Activated T-cell treated with anti-CD3 and anti-CD28 coated beads for 4 hours (primary cell): ENCODE results near the gene ZNF785.
A peak's percentile ranks its signal among the peaks of the same experiment; 100 is the strongest.
"Not testable (repeated sequence)": the region's sequence is repeated elsewhere in the genome, so short reads cannot be mapped to it uniquely, and the experiment has no call there.

Source experiments
- DNase-seq: peaks from one replicate; pipeline ENCODE4 v3.0.0-alpha.2; 2020

ZNF785 gene

DNA sequence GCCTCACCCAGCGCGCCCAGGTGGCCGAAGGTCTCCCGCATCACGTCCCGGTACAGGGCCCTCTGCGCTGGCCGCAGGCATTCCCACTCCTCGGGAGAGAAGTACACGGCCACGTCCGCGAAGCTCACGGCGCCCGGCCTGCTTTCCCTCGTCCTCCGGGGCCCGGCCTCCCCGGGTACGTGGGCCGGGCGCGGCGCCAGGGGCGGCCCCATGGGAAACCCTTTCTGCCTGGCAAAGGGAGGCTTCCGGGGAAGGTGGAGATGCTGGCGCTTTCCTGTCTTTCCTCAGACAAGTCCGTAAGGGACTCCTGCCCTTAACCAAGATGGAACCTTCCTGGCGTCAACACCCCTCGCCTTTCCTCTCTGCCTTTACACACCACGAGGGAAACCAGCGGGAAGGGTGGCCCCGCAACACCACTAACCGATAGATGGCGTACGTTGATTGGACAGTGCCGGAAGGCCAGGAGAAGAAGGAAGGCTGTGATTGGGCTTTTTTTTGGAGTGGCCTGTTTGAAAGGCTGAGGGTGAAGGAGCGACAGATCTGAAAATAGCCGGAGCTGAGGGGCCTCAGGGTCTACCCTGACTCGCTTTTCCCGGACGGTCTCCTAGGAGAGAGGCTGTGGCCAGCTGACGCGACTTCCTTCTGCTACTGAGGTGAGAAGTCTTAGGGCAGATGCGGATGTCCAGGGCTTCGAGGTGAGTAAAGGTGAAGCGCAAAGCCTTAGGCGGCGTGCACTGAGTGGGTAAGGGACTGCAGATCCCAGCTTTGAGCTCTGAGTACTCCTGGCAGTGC, at the start of gene ZNF785:
Gene ZNF785 (minus strand): TSS at position 298 of the 792 bp plus-strand sequence. CDS start 86 bp downstream, at position 212.
- peak; percentile 85 for DNase-seq

DNA sequence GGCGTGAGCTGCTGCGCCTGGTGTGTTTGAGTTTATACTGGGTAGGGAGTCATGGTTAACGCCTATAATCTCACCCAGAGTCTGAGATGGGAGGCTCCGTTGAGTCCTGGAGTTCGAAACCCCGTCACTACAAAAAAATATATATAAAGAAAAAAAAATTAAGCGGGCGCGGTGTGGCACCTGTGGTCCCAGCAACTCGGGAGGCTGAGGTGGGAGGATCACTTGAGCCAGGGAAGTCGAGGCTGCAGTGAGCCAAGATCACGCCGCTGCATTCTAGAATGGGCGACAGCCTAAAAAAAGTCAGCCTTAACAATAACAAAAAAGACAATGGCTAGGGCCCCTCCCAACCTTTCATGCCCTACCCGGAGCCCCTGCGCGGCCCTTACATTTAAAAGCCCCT, 48.0 kb upstream of the ZNF785 start:
- DNase-seq = no peak

DNA sequence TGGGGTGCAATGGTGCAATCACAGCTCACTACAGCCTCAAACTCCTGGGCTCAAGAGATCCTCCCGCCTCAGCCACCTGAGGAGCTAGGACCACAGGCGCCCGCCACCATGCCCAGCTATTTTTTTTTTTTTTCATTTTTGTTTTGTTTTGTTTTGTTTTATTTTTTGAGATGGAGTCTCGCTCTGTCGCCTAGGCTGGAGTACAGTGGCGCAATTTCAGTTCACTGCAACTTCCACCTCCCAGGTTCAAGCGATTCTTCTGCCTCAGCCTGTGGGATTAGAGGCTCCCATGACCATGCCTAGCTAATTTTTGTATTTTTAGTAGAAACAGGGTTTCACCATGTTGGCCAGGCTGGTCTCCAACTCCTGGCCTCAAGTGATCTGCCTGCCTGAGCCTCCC, 47.0 kb upstream of the ZNF785 start:
- not testable (repeated sequence) for DNase-seq

DNA sequence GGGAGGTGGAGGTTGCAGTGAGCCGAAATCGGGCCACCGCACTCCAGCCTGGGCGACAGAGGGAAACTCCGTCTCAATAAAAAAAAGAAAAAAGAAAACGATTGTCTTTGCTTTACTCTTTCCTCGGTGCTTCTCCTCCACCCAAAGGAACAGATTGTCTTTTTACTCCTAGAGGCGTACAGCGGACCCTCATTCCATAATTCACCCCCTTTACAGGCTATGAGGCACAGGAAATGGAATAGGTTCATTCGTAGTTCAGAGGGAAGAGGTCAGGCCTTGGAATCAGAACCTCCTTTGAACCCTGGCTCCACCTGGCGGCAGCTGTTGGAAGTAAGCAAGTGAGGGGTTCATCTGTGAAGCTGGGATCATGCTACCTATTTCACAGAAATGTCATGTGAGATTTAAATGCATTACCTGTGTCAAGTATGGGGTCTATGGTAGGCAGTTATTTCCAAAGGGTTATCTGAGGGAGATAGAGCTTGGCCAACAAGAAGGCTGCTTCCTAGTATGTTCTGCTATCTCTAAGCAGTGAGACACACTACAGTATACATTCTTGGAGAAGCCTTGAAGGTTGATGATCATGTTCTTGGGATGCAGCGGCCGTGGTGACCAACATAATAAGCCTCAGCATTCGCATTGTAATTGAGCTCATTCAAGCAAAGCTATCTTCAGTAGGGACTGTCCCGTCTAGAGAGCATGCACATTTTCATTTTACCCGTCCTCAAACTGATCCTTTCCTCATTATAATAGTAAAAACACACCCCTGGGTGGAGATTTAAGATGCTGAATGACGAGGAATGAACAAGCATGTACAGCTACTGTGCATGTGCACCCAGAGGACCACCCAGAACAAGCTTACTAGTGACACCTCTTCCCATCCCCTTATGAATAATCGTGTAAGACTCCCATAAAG, 43.4 kb upstream of the ZNF785 start:
- DNase-seq = peak; percentile 94

DNA sequence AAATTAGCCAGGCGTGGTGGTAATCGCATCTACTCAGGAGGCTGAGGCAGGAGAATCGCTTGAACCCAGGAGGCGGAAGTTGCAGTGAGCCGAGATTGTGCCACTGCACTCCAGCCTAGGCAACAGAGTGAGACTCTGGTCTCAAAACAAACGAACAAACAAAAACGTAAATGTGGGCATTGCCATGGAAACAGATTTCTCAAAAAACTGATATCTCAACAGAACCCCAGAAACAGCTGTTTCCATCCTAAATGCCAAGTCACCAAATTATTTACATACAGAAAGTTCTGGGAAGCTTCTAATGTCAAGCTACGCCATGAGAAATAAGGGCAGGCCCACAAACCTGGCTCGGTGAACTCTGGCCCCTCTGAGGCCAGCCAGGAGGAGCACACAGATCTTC, 40.7 kb upstream of the ZNF785 start:
- no peak for DNase-seq

DNA sequence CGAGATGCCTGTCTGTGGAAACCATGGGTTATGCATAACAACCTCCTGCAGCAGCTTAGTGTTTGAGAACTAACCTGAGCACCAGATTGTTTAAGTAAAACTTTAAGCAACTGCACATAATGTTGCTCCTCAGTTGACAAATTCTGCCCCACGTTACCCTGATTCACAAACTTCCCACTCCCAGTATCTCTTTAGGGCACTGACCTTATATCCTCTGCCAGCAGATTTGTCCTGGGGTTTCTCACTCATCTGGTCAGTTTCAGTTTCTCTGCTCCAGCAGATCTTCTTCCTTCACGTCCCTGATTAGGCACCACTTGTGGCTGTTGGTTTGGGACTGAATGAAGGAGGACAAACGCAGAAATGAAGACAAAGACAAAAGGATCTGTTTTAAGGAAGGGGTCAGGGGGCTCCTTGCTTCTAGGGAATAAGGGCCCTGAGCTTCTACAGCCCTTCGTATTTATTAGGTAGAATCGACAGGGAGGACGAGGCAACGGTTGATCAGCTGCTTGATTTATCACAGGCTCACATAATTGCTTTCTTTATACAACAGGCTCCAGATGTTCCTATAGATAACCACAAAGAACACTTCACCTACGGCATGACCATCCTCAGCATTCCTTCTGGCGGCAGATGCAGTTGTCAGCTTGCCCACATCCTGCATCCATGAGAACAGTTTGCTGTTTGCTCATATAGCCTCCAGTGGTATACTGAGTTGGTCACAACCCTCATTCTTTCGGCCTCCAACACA, 38.2 kb upstream of the ZNF785 start:
- DNase-seq = no peak

DNA sequence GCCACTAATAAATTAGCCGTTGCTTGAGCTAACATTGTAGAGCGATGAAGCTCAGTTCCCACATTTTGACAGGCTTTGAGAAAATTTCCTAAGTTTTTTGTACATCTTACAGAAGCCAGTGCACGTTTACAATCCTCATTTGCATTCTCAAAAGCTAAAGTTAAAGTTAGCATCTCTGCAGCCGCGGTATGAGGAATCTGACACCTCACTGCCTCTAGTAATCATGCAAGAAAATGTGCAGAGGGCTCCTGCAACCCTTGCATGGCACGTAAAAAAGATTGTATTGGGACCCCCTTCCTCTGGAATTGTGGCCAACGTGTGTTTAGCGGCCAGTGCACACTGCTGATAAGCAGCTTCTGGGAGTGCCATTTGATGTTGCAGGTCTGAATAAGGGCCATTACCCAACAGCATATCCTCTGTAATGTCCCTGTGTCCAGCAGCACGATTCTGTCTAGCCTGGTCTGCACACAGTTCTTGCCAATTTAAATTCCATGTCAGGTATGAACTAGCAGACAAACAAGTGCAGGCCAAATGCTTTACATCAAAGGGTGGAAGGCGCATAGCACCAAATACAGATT, 37.0 kb upstream of the ZNF785 start:
- no peak for DNase-seq

DNA sequence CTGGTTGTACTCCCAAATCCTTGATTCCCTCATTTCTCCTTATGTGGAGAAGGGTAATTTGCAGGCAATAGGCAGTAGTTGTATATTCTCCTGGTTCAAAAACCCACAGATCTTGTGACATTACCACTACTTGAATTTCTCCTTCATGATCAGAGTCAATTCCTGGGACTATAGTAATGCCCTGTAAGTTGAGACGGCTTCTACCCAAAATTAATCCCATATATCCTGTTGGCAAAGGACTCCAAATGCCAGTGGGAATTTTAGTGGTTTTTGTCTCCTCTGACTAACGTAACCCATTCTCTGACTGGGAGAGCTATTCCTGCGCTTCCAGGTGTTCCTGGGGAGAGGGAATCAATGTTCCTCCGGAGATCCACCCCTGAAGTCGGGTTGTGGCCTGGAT, 36.3 kb upstream of the ZNF785 start:
- no peak for DNase-seq

DNA sequence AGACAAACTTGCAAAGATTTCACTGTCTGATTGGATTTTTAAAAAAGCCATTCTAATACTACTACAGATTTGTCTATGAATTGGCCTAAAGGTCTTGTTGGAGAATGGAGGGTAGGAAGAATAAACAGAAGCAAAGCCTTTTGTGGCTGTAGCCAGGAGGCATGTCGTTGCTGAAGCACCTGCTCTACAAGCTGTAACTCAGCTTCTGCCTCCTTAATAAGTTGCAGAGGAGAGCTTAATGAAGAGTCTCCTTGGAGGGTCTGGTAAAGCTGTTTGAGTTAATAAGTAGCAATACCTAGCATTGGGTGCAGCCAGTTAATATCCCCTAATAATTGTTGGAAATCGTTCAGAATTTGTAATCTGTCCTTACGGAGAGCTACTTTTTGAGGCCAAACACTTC, 34.7 kb upstream of the ZNF785 start:
- no peak for DNase-seq

DNA sequence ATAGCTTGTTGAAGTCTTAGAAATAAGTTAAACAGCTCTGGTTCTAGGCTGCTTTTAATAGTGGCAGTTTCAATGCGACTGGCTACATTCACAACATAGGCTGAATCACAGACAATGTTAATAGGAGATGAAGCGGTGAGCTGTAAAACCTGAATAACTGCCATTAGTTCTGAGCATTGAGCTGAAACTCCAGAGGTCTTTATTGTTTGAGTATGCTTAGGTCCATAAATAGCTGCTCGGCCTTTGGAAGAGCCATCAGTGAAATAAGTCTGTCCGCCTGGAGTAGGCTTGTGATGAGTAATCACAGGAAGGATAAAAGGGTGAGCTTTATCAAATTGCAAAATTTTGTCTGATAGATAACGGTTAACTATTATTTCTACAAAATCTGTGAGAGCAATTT, 34.1 kb upstream of the ZNF785 start:
- DNase-seq = no peak

DNA sequence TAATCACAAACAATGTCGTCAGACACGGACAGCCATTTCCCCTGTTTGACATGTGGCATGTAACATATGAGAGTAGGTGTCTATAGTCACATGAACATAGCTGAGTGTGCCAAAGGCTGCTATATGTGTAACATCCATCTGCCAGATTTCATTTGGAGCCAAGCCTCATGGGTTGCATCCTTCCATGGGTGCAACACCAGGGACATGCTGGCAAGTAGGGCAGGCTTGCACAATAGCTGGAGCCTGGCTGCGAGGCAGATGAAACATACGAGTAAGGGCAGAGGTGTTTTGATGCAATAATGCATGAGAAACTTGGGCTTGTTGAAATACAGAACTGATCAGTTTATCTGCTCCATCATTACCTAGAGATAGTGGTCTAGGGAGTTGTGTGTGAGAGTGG, 33.7 kb upstream of the ZNF785 start:
- DNase-seq = no peak

DNA sequence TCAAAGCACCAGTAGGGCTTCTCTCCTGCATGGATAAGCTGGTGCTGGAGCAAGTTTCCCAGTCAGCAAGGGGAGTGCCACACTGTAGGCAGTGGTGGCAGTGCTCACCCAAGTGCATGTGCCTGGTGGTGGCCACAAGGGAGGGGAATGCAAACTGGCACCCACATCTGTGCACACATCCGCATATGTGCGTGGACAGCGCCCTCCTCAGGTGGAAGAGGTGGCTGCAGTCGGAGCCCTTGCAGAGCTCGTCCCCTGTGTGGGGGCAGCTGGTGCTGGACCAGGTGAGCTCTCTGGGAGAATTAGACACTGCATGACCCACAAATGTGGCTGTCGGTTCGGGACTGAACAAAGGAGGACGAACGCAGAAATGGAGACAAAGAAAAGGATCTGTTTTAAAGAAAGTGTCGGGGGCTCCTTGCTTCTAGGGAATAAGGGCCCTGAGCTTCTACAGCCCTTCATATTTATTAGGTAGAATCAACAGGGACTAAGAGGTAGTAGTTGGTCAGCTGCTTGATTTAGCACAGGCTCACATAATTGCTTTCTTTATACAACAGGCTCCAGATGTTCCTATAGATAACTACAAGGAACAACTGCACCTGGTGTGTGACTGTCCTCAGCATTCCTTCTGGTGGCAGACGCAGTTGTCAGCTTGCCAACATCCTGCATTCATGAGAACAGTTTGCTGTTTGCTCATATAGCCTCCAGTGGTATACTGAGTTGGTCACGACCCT, 30.0 kb upstream of the ZNF785 start:
- DNase-seq = peak; percentile 38

DNA sequence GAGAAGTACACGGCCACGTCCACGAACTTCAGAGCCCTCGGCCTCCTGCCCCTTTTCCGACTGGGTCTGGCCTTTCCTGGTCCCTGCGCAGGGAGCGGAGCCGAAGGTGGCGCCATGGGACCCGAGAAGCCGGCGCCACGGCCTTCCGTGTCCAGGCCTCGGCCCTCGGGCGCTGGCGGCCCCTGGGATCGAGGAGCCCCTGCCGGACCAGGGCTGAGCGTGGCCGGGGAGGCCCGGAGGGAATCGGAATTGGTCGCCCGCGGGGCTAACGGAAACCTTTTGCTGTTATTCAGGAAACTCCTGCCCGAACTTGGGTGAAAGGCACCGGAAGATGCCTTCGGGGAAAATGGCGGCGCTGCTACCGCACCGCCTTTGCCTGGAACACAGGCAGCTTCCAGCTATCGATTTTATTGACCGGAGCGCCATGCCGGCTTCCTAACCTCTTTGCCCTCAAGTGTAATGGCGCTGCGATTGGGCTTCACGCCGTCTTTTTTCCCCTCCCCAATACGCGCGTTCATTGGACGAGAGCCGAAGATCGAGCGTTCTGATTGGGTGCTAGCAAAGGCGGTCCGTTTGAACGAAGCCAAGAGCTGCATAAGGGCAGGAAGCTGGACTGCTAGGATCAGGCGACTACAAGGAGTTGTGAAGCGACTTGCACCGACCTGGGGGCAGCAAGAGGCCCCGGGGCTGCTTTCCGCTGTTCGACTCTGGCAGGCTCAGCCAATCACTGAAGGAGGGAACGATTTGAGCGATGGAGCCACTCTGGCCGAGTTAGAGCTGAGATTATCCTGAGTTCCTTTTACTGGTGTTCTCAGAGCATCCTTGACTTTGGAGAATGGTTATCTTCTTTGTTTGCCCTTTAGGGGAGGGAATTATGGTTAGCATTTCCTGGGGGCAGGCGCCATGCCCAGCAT, 24.7 kb upstream of the ZNF785 start, which contains the start of gene ZNF689:
Gene ZNF689 (minus strand): TSS at position 464 of the 914 bp plus-strand sequence. CDS start 348 bp downstream, at position 116.
- peak; percentile 96 for DNase-seq

DNA sequence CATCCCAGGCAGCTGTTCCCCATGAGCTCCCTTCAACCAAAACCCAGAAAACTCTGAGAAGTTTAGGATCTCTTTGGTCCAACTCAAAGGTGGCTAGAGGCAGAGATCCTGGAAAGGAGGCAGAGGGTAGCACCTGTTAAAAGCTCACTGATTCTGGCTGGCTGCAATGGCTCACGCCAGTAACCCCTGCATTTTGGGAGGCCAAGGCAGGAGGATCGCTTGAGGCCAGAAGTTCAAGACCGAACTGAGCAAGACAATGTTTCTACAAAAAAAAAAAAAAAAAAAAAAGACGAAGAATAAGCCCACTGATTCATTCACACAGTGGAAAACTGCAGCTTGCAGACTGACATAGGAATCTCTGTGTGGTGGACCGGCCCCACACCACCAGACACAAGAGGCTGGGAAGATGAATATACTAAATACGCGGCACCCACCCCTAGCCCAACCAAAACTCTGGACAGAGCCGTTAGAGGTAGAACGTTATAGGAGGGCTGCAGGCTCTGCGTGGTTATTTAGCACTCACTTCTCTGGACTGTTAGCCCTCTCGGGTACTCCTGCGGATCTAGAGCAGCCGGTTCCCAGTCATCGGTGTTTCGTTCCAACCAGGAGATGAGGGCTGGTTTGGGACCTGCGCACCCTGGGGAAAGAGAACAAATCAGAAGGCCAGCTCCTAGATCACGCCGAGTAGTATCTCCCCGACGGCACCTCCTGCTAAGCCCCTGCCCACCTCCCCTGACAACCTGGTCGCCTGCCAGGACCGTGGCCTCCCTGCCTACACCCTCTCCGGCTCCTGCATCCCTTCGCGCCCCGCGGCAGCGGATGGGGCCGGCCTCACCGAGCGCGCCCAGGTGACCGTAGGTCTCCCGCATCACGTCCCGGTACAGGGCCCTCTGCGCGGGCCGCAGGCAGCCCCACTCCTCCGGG, 23.8 kb upstream of the ZNF785 start:
- peak; percentile 24 for DNase-seq

DNA sequence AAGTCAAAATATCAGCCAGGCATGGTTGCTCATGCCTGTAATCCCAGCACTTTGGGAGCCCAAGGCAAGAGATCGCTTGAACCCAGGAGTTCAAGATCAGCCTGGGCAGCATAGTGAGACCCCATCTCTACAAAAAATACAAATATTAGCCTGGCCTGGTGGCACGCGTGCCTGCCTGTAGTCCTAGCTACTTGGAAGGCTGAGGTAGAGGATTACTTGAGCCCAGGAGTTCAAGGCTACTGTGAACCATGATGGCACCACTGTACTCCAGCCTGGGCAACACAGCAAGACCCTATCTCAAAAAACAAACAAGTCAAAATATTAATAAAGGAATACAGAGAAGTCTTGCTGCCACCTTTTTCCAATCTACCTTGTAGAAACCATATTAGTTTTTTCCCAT, 20.5 kb upstream of the ZNF785 start:
- DNase-seq = no peak

DNA sequence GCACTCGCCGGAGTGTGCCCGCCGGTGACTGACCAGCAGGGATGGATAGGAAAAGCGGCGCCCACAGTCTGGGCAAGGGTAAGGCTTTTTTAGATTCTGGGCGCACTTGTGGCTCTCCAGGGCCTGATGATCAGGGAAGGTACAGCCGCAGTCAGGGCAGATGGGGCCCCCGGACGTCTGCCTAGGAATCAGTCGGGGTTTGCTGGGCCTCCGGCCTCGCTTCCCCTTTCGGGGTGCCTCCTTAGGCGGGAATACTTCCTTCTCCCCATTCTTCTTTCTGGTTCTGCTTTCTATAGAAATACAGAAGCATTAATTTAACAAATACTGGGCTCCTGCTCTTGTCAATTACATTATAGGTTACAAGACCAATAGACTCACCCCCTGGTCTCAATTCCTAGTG, 19.7 kb upstream of the ZNF785 start:
- no peak for DNase-seq

DNA sequence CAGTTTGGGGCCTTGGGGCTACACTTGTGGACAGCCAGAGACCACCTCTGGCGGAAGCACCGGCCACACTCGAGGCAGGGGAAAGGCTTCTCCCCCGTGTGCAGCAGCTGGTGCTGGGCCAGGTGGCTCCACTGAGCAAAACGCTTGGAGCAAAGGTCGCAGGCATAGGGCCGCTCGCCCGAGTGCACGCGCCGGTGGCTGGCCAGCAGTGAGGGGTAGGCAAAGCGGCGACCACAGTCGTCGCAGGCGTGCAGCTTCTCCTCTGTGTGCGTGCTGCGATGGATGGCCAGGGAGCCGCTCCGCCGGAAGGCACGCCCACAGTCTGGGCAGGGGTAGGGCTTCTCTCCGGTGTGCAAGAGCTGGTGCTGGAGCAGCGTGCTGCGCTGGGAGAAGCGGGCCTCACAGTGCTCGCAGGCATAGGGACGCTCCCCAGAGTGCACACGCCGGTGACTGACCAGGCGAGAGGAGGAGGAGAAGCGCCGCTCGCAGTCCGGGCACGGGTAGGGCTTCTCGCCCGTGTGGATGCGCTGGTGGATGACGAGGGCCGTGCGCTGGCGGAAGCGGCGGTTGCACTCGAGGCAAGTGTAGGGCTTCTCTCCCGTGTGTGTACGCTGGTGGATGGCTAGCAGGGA, 18.9 kb upstream of the ZNF785 start:
- DNase-seq = no peak

DNA sequence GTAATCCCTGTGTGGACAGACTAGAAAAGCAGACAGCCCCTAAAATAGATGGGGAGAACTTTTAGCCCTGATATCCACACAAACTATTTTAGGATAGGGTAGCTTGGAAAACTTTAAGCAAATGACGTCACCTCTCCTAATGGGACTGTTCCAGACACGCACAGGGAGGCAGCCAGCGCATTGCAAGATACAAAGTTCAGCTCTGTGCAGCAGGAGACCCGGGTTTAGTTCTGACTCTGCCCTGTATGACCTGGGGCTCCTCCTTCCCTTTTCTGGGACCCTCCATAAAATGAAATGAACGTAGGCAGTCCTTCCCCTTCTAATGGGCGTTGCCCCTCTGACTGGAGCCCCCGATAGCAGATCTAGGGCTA, 18.4 kb upstream of the ZNF785 start:
- no peak for DNase-seq

DNA sequence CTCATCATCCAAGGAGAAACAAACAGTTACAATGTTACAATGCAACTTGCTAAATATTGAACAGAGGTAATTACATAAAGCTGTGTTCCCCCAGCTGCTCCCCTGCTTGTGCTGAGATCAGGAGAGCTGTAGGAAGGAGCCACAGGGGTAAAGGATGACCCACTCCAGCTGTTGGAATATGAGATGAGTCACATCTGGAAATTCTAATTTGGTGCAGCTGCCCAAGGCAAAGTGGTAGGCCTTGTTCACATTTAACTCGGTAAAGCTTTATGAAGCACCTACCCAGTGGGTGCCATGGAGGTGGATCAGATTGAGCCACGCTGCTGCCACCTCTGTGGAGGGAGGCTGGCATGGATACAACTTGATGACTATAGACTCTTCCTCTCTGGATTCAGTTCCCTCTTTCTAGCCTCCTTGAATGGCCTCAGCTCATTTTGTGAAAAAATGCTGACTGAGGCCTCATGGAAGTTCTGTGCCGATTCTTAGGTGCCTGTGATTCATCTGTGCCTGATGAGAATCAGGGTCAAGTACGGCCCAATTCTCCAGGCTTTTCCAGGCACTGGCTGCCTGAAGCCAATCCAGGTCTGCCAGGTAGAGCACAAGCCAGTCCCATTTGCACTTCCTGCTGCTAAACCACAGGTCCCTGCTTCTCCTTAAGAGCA, 17.2 kb upstream of the ZNF785 start:
- DNase-seq = no peak
